HCT116 (cell line): ENCODE results near the gene C11orf68. TPM values are rescaled to one million over a fixed set of nuclear protein-coding genes. Genes with fewer than 3 reads are reported as not detected.

Experiments used
- ATAC-seq: fragments of 200-7000 bp; cut with Tn5 transposase; 2 replicates; pipeline ENCODE4 v1.9.1; 2020; ENCODE audit warnings: mild to moderate bottlenecking, moderate library complexity
- BruUV-seq: library from RNA; stranded (reverse); fragments of 400-500 nt; replicated peaks from 2 replicates; lab custom pipeline; 2021; lab: Mats Ljungman, UMichigan
- CTCF ChIA-PET: fragments of 300-600 bp; sonication (Branson Sonifier 250); formaldehyde crosslinking; loops from one replicate; lab custom pipeline; 2021; ENCODE audit warnings: antibody characterized with exemption; lab: Charles Lee
- POLR2A ChIA-PET: fragments of 300-600, 350-600 bp; sonication (Branson Sonifier 250); formaldehyde crosslinking; loops from one replicate; lab custom pipeline; 2021; ENCODE audit warnings: antibody characterized with exemption; lab: Charles Lee
- RAD21 ChIA-PET, 2 experiments: fragments of 300-600 bp; sonication (Branson Sonifier 250); formaldehyde crosslinking; loops; one replicate each; lab custom pipeline; 2023; ENCODE audit warnings: low total read pairs in 2 of 2; ENCODE audit not compliant: uncharacterized antibody in 2 of 2, unreplicated experiment in 2 of 2, low non-redundant PET in 1 of 2; lab: Charles Lee
- DNase-seq: peaks from one replicate; pipeline ENCODE4 v3.0.0-alpha.2; 2010; ENCODE audit warnings: low read depth, low spot score
- H2AFZ ChIP-seq: fragments of 200-600 bp; shearing (Covaris generic), sonication (generic); 2 replicates; pipeline ENCODE4 v1.6.1; 2017; ENCODE audit warnings: low read depth, mixed run types, mixed read lengths, antibody characterized with exemption, low read length; ENCODE audit not compliant: poor library complexity, severe bottlenecking
- H3K27ac ChIP-seq: 2 replicates; pipeline ENCODE4 v1.5.1; 2012; ENCODE audit warnings: low read depth, low read length
- H3K27me3 ChIP-seq: fragments of 200-600 bp; sonication (generic); 2 replicates; pipeline ENCODE4 v1.6.1; 2016; ENCODE audit warnings: mixed run types, low read length, mixed read lengths; ENCODE audit not compliant: insufficient read depth
- H3K36me3 ChIP-seq, 2 experiments: fragments of 200-500 bp in 1 of 2; fragments of 200-600 bp in 1 of 2; sonication (Bioruptor generic) in 1 of 2; sonication (generic) in 1 of 2; 2 replicates each; pipeline versions ENCODE4 v1.5.1 to v1.6.1; 2014 to 2016; ENCODE audit warnings: low read length in 2 of 2, inconsistent platforms in 1 of 2, mixed read lengths in 1 of 2, mixed run types in 1 of 2; ENCODE audit not compliant: insufficient read depth in 2 of 2, control insufficient read depth in 1 of 2
- H3K4me1 ChIP-seq, 2 experiments: fragments of 200-600 bp in 1 of 2; sonication (generic) in 1 of 2; 2 replicates each; pipeline versions ENCODE4 v1.5.1 to v1.6.1; 2012 to 2017; ENCODE audit warnings: low read length in 2 of 2, inconsistent platforms in 1 of 2, mild to moderate bottlenecking in 1 of 2, mixed read lengths in 1 of 2, mixed run types in 1 of 2, moderate library complexity in 1 of 2; ENCODE audit not compliant: insufficient read depth in 2 of 2, control insufficient read depth in 1 of 2
- H3K4me2 ChIP-seq: fragments of 200-600 bp; sonication (generic); 2 replicates; pipeline ENCODE4 v1.6.1; 2017; ENCODE audit warnings: mixed run types, low read length, mixed read lengths
- H3K4me3 ChIP-seq, 2 experiments: fragments of 200-600 bp in 1 of 2; sonication (generic) in 1 of 2; replicated peaks in 1 of 2; 2 replicates each; pipeline ENCODE4 v1.5.1; 2011 to 2016; ENCODE audit warnings: low read length in 2 of 2, control low read depth in 1 of 2, low read depth in 1 of 2, mild to moderate bottlenecking in 1 of 2, mixed read lengths in 1 of 2, mixed run types in 1 of 2
- H3K79me2 ChIP-seq: fragments of 200-600 bp; sonication (generic); 2 replicates; pipeline ENCODE4 v1.6.1; 2017; ENCODE audit warnings: mild to moderate bottlenecking, mixed run types, low read length, moderate library complexity, mixed read lengths; ENCODE audit not compliant: insufficient read depth
- H3K9ac ChIP-seq: fragments of 200-600 bp; sonication (generic); 2 replicates; pipeline ENCODE4 v1.6.1; 2016; ENCODE audit warnings: low read length, mixed read lengths
- H3K9me2 ChIP-seq: fragments of 200-600 bp; sonication (generic), shearing (Covaris generic); 2 replicates; pipeline ENCODE4 v1.6.1; 2017; ENCODE audit warnings: mixed run types, mild to moderate bottlenecking, moderate library complexity; ENCODE audit not compliant: insufficient read depth
- H3K9me3 ChIP-seq, 2 experiments: fragments of 200-500 bp in 1 of 2; fragments of 200-600 bp in 1 of 2; sonication (Bioruptor generic) in 1 of 2; sonication (generic) in 1 of 2; 2 replicates each; pipeline ENCODE4 v1.6.1; 2014 to 2017; ENCODE audit warnings: low read length in 2 of 2, mixed read lengths in 2 of 2, inconsistent platforms in 1 of 2, low read depth in 1 of 2, mild to moderate bottlenecking in 1 of 2, mixed run types in 1 of 2, moderate library complexity in 1 of 2; ENCODE audit not compliant: control insufficient read depth in 1 of 2, insufficient read depth in 1 of 2
- H4K20me1 ChIP-seq: fragments of 200-600 bp; sonication (generic), shearing (Covaris generic); 2 replicates; pipeline ENCODE4 v1.6.1; 2017; ENCODE audit warnings: mixed run types, mild to moderate bottlenecking, moderate library complexity; ENCODE audit not compliant: insufficient read depth
- CBX3 ChIP-seq: IDR thresholded peaks from 2 replicates; pipeline ENCODE4 v1.6.1; 2012; ENCODE audit warnings: low read depth
- CEBPB ChIP-seq: IDR thresholded peaks from 2 replicates; pipeline ENCODE4 v1.6.1; 2012; ENCODE audit warnings: low read depth
- EGR1 ChIP-seq: IDR thresholded peaks from 2 replicates; pipeline ENCODE4 v1.6.1; 2012; ENCODE audit warnings: low read depth
- ELF1 ChIP-seq: IDR thresholded peaks from 2 replicates; pipeline ENCODE4 v1.6.1; 2012; ENCODE audit warnings: low read depth, borderline replicate concordance
- EZH2 ChIP-seq: fragments of 200-600 bp; sonication (generic); IDR thresholded peaks from 2 replicates; pipeline ENCODE4 v1.6.1; 2017; ENCODE audit warnings: antibody characterized with exemption, mixed run types
- EZH2phosphoT487 ChIP-seq: fragments of 200-600 bp; IDR thresholded peaks from 2 replicates; pipeline ENCODE4 v1.6.1; 2018; ENCODE audit warnings: antibody characterized with exemption, borderline replicate concordance
- FOSL1 ChIP-seq: IDR thresholded peaks from 2 replicates; pipeline ENCODE4 v1.6.1; 2012; ENCODE audit warnings: low read depth
- POLR2A ChIP-seq: IDR thresholded peaks from 2 replicates; pipeline ENCODE4 v1.7.0; 2011; ENCODE audit warnings: borderline replicate concordance; ENCODE audit not compliant: insufficient read depth, insufficient read length; ENCODE audit errors: extremely low read depth
- POLR2AphosphoS5 ChIP-seq: IDR thresholded peaks from 2 replicates; pipeline ENCODE4 v1.6.1; 2011; ENCODE audit warnings: mild to moderate bottlenecking, low read depth, low read length, moderate library complexity
- SIN3A ChIP-seq: IDR thresholded peaks from 2 replicates; pipeline ENCODE4 v1.6.1; 2012; ENCODE audit warnings: low read depth
- TCF7L2 ChIP-seq: IDR thresholded peaks from 2 replicates; pipeline ENCODE4 v1.7.0; 2011; ENCODE audit warnings: borderline replicate concordance, inconsistent platforms; ENCODE audit not compliant: insufficient read depth, insufficient read length; ENCODE audit errors: extremely low read depth
- YY1 ChIP-seq: IDR thresholded peaks from 2 replicates; pipeline ENCODE4 v1.6.1; 2011; ENCODE audit warnings: low read length, low read depth, moderate library complexity, mild to moderate bottlenecking; ENCODE audit not compliant: insufficient replicate concordance; ENCODE audit errors: extremely low read depth
- ZFX ChIP-seq: fragments of 450-650 bp; IDR thresholded peaks from 2 replicates; pipeline ENCODE4 v1.6.1; 2017
- intact Hi-C: fragments of 100-400 bp; cut with micrococcal nuclease; formaldehyde crosslinking; loops from 2 replicates; pipeline ENCODE4 v1.10.0; 2022
- total RNA-seq: library from RNA; stranded (reverse); gene quantifications from one replicate; pipeline ENCODE4 v1.2.1, GENCODE V29; 2021; ENCODE audit not compliant: unreplicated experiment
- TF ChIP-seq, protein P1 (sequence below), 3 experiments: fragments of 200-600 bp in 1 of 3; sonication (generic) in 1 of 3; IDR thresholded peaks in 2 of 3; conservative IDR thresholded peaks in 1 of 3; 2 replicates each; pipeline ENCODE4 v1.5.1; 2012 to 2017; ENCODE audit warnings: low read depth in 2 of 3, low read length in 2 of 3, antibody characterized with exemption in 1 of 3, borderline replicate concordance in 1 of 3, control low read depth in 1 of 3, mild to moderate bottlenecking in 1 of 3, mixed read lengths in 1 of 3, mixed run types in 1 of 3, moderate library complexity in 1 of 3; ENCODE audit not compliant: insufficient read depth in 1 of 3
- TF ChIP-seq, protein P2 (sequence below): IDR thresholded peaks from 2 replicates; pipeline ENCODE4 v1.6.1; 2011; ENCODE audit warnings: mild to moderate bottlenecking, low read length, moderate library complexity; ENCODE audit not compliant: insufficient replicate concordance; ENCODE audit errors: extremely low read depth
- TF ChIP-seq, protein P3 (sequence below): IDR thresholded peaks from 2 replicates; pipeline ENCODE4 v1.6.1; 2012
- TF ChIP-seq, protein P4 (sequence below): IDR thresholded peaks from 2 replicates; pipeline ENCODE4 v1.6.1; 2012

Gene C11orf68
- total RNA-seq, 1 experiment from 2014 or later: 49.8 TPM

DNA sequence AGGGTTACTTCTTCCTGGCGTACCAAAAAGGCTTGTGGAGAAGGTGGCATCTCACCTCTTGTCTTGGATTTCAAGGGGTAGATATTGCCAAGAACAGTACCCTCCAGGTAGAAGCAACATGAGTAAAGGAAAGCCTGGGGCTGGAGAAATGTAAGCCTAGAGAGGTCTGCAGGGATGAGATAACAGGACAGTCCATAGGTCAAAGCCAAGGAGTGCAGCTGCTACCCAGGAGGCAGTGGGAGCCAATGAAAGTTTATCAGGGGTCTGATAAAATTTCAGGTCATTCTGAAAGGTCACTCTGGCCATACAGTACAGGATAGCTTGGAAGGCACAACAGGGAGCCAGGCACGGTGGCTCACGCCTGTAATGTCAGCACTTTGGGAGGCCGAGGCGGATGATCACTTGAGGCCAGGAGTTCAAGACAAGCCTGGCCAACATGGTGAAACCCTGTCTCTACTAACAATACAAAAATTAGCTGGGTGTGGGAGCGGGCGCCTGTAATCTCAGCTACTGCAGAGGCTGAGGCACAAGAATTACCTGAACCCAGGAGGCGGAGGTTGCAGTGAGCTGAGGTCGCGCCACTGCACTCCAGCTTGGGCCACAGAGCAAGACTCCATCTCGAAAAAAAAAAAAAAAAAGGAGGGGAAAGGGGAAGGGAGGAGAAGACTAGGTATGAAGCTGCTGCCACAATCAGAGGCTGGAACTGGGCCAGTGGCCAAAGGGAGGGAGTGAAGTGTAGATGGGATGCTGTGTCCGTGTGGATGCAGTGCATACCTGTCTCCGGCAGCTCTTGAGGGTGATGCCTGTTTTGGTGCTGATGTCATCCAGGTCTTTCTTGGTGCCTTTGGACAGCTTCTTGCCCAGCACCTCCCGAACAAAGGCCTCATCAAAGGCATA is 31.8 kb downstream of the C11orf68 start:
- Histone ChIP-seq H3K4me2 (peak overlapping the region; percentile 98), H3K4me3 (peak overlapping the region; percentile 90 to 92), H2AFZ (no peak overlapping the region)
- no peak for ATAC-seq
- RAD21 ChIA-PET: interaction anchor here in 1 of 2 experiments (3.0 kb wide), 1 partner anchor 29 kb away, joined by 10 read pairs; no protein-coding TSS in a partner anchor
- TF ChIP-seq TCF7L2 (no peak), EZH2 (no peak), SIN3A (no peak), CEBPB (no peak), YY1 (no peak), POLR2AphosphoS5 (no peak), EZH2phosphoT487 (no peak), POLR2A (no peak), FOSL1 (no peak), EGR1 (no peak), ELF1 (no peak), CBX3 (no peak), ZFX (no peak)
- TF ChIP-seq, protein P1, sequence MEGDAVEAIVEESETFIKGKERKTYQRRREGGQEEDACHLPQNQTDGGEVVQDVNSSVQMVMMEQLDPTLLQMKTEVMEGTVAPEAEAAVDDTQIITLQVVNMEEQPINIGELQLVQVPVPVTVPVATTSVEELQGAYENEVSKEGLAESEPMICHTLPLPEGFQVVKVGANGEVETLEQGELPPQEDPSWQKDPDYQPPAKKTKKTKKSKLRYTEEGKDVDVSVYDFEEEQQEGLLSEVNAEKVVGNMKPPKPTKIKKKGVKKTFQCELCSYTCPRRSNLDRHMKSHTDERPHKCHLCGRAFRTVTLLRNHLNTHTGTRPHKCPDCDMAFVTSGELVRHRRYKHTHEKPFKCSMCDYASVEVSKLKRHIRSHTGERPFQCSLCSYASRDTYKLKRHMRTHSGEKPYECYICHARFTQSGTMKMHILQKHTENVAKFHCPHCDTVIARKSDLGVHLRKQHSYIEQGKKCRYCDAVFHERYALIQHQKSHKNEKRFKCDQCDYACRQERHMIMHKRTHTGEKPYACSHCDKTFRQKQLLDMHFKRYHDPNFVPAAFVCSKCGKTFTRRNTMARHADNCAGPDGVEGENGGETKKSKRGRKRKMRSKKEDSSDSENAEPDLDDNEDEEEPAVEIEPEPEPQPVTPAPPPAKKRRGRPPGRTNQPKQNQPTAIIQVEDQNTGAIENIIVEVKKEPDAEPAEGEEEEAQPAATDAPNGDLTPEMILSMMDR (IDR thresholded peaks at IDR 0.05 in 2 of 3, conservative IDR thresholded peaks at IDR 0.05 in 1 of 3; ENCODE audit: borderline replicate concordance in 1 of 3, insufficient read depth in 1 of 3, low read depth in 2 of 3, low read length in 2 of 3): no peak
- TF ChIP-seq, protein P2, sequence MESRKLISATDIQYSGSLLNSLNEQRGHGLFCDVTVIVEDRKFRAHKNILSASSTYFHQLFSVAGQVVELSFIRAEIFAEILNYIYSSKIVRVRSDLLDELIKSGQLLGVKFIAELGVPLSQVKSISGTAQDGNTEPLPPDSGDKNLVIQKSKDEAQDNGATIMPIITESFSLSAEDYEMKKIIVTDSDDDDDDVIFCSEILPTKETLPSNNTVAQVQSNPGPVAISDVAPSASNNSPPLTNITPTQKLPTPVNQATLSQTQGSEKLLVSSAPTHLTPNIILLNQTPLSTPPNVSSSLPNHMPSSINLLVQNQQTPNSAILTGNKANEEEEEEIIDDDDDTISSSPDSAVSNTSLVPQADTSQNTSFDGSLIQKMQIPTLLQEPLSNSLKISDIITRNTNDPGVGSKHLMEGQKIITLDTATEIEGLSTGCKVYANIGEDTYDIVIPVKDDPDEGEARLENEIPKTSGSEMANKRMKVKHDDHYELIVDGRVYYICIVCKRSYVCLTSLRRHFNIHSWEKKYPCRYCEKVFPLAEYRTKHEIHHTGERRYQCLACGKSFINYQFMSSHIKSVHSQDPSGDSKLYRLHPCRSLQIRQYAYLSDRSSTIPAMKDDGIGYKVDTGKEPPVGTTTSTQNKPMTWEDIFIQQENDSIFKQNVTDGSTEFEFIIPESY: no peak
- TF ChIP-seq, protein P3, sequence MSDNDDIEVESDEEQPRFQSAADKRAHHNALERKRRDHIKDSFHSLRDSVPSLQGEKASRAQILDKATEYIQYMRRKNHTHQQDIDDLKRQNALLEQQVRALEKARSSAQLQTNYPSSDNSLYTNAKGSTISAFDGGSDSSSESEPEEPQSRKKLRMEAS: no peak
- TF ChIP-seq, protein P4, sequence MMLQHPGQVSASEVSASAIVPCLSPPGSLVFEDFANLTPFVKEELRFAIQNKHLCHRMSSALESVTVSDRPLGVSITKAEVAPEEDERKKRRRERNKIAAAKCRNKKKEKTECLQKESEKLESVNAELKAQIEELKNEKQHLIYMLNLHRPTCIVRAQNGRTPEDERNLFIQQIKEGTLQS: no peak
- TF ChIP-seq, all 23 proteins: peak for 0
- H3K27ac ChIP-seq: peak overlapping the region; percentile 97
- peak overlapping the region; percentile 87 for H3K9ac ChIP-seq
- no peaks in the 10 kb centered on the region for H3K27me3 ChIP-seq
- no peak for DNase-seq
- intact Hi-C loops: no loop called here
- H4K20me1 ChIP-seq: no peaks in the 10 kb centered on the region
- peaks cover 48% of the 10 kb centered on the region for H3K79me2 ChIP-seq
- H3K36me3 ChIP-seq: peaks cover 14 to 50% of the 10 kb centered on the region in 2 experiments
- peaks cover 18 to 61% of the 10 kb centered on the region in 2 experiments for H3K4me1 ChIP-seq
- BruUV-seq: no TSS peak
- H3K9me3 ChIP-seq: no peaks in the 10 kb centered on the region
- ChIA-PET CTCF (interaction anchor here (1.1 to 6.5 kb wide), 8 partner anchors 13 to 181 kb away, joined by 3 to 82 read pairs (median 6); partner anchors contain the start of genes CFL1, KAT5 and MUS81), POLR2A (interaction anchor here (1.4 to 8.5 kb wide), 4 partner anchors 13 to 29 kb away, joined by 3 to 124 read pairs (median 45); partner anchors contain the start of genes CFL1, FOSL1 and MUS81)
- H3K9me2 ChIP-seq: no peaks in the 10 kb centered on the region
